KOPT-K1 (cell line): ENCODE measurements around the gene IGF2BP2.

Experiments used
- H3K27ac ChIP-seq: fragments of 200-600 bp; sonication (generic); 2 replicates; pipeline ENCODE4 v1.5.1; 2016; ENCODE audit warnings: antibody characterized with exemption, mild to moderate bottlenecking, low read depth, low read length; ENCODE audit not compliant: poor library complexity, severe bottlenecking
- H3K36me3 ChIP-seq: fragments of 200-600 bp; sonication (generic); 2 replicates; pipeline ENCODE4 v1.5.1; 2017; ENCODE audit warnings: antibody characterized with exemption, mild to moderate bottlenecking, low read length, moderate library complexity; ENCODE audit not compliant: insufficient read depth
- H3K9me3 ChIP-seq: fragments of 200-600 bp; sonication (generic); 2 replicates; pipeline ENCODE4 v1.5.1; 2017; ENCODE audit warnings: antibody characterized with exemption, low read length, mild to moderate bottlenecking; ENCODE audit not compliant: insufficient read depth, poor library complexity, severe bottlenecking

Gene IGF2BP2

GRCh38 chr3:185637388-185637787 is 187.5 kb downstream of the IGF2BP2 start:
- H3K36me3 ChIP-seq = no peaks in the 10 kb centered on the region
- peak overlapping the region; percentile 9 for H3K27ac ChIP-seq
- no peaks in the 10 kb centered on the region for H3K9me3 ChIP-seq

- H3K36me3 ChIP-seq = peaks cover 28% of the 10 kb centered on the region
- H3K27ac ChIP-seq = peak overlapping the region; percentile 57
- no peaks in the 10 kb centered on the region for H3K9me3 ChIP-seq
Observed at GRCh38 chr3:185632996-185633395, 191.8 kb downstream of the IGF2BP2 start.

- H3K36me3 ChIP-seq = peaks cover 40% of the 10 kb centered on the region
- H3K9me3 ChIP-seq = no peaks in the 10 kb centered on the region
- H3K27ac ChIP-seq = no peak overlapping the region
Observed at GRCh38 chr3:185631508-185632206, 193.2 kb downstream of the IGF2BP2 start.

- Histone ChIP-seq H3K36me3 (peaks cover 46% of the 10 kb centered on the region), H3K27ac (no peak overlapping the region), H3K9me3 (no peaks in the 10 kb centered on the region)
Observed at GRCh38 chr3:185631108-185631507, 193.7 kb downstream of the IGF2BP2 start.

- H3K36me3 ChIP-seq = peaks cover 55% of the 10 kb centered on the region
- no peaks in the 10 kb centered on the region for H3K9me3 ChIP-seq
- H3K27ac ChIP-seq = no peak overlapping the region
Observed at GRCh38 chr3:185630182-185630622, 194.6 kb downstream of the IGF2BP2 start.

GRCh38 chr3:185629554-185630181 is 195.2 kb downstream of the IGF2BP2 start:
- no peak overlapping the region for H3K27ac ChIP-seq
- peaks cover 60% of the 10 kb centered on the region for H3K36me3 ChIP-seq
- no peaks in the 10 kb centered on the region for H3K9me3 ChIP-seq

GRCh38 chr3:185625784-185626183 is 199.1 kb downstream of the IGF2BP2 start:
- Histone ChIP-seq H3K36me3 (peaks cover 92% of the 10 kb centered on the region), H3K9me3 (no peaks in the 10 kb centered on the region), H3K27ac (peak overlapping the region; percentile 47)

- Histone ChIP-seq H3K27ac (no peak overlapping the region), H3K36me3 (peaks cover 93% of the 10 kb centered on the region), H3K9me3 (no peaks in the 10 kb centered on the region)
Observed at GRCh38 chr3:185623939-185624665, 200.7 kb downstream of the IGF2BP2 start.

- H3K36me3 ChIP-seq = peaks cover 85% of the 10 kb centered on the region
Observed at GRCh38 chr3:185613016-185613415, 211.8 kb downstream of the IGF2BP2 start.

GRCh38 chr3:185606196-185606595 is 218.6 kb downstream of the IGF2BP2 start:
- Histone ChIP-seq H3K27ac (peak overlapping the region; percentile 8), H3K9me3 (no peaks in the 10 kb centered on the region), H3K36me3 (peaks cover 77% of the 10 kb centered on the region)

More at GRCh38 chr3:185613016-185613415, 211.8 kb downstream of the IGF2BP2 start:
- Histone ChIP-seq H3K9me3 (no peaks in the 10 kb centered on the region), H3K27ac (peak overlapping the region; percentile 43)

GRCh38 chr3:185605566-185605965 is 219.3 kb downstream of the IGF2BP2 start:
- Histone ChIP-seq H3K9me3 (no peaks in the 10 kb centered on the region), H3K36me3 (peaks cover 77% of the 10 kb centered on the region)

GRCh38 chr3:185595526-185595925 is 229.3 kb downstream of the IGF2BP2 start:
- Histone ChIP-seq H3K36me3 (peaks cover 75% of the 10 kb centered on the region), H3K9me3 (no peaks in the 10 kb centered on the region), H3K27ac (no peak overlapping the region)

More at GRCh38 chr3:185605566-185605965, 219.3 kb downstream of the IGF2BP2 start:
- peak overlapping the region; percentile 8 for H3K27ac ChIP-seq

- no peak overlapping the region for H3K27ac ChIP-seq
- H3K9me3 ChIP-seq = no peaks in the 10 kb centered on the region
- peaks cover 61% of the 10 kb centered on the region for H3K36me3 ChIP-seq
Observed at GRCh38 chr3:185594073-185594472, 230.8 kb downstream of the IGF2BP2 start.
